Mesenchymal stem cell (in vitro differentiated cells and primary cell): ENCODE data around the gene MGME1.
A peak's percentile ranks its signal among the peaks of the same experiment; 100 is the strongest.

Experiments
- DNase-seq: peaks from one replicate; pipeline ENCODE4 v3.0.0-alpha.2; 2013
- H2AFZ ChIP-seq: one replicate; pipeline ENCODE4 v1.6.1; 2013; ENCODE audit warnings: low read depth, mild to moderate bottlenecking, control low read depth, inconsistent platforms, low read length, moderate library complexity
- H2AK5ac ChIP-seq: 2 replicates; pipeline ENCODE4 v1.6.1; 2013; ENCODE audit warnings: low read length, moderate library complexity, mild to moderate bottlenecking, inconsistent platforms; ENCODE audit not compliant: severe bottlenecking
- H2BK120ac ChIP-seq: one replicate; pipeline ENCODE4 v1.6.1; 2013; ENCODE audit warnings: low read depth, mild to moderate bottlenecking, inconsistent platforms, low read length, moderate library complexity
- H2BK12ac ChIP-seq, 2 experiments: one replicate each; pipeline ENCODE4 v1.6.1; 2013; ENCODE audit warnings: inconsistent platforms in 2 of 2, low read length in 2 of 2, mild to moderate bottlenecking in 2 of 2, moderate library complexity in 2 of 2, control low read depth in 1 of 2
- H2BK15ac ChIP-seq: one replicate; pipeline ENCODE4 v1.6.1; 2013; ENCODE audit warnings: mild to moderate bottlenecking, low read depth, inconsistent platforms; ENCODE audit not compliant: poor library complexity, severe bottlenecking
- H2BK5ac ChIP-seq: 2 replicates; pipeline ENCODE4 v1.6.1; 2013; ENCODE audit warnings: low read depth, mild to moderate bottlenecking, low read length, control low read depth, inconsistent platforms; ENCODE audit not compliant: poor library complexity, severe bottlenecking
- H3K14ac ChIP-seq, 2 experiments: one replicate each; pipeline ENCODE4 v1.6.1; 2013; ENCODE audit warnings: inconsistent platforms in 2 of 2, low read length in 2 of 2, control low read depth in 1 of 2, mild to moderate bottlenecking in 1 of 2, moderate library complexity in 1 of 2
- H3K18ac ChIP-seq, 2 experiments: one replicate each; pipeline ENCODE4 v1.6.1; 2013; ENCODE audit warnings: inconsistent platforms in 2 of 2, low read length in 2 of 2, control low read depth in 1 of 2, low read depth in 1 of 2, mild to moderate bottlenecking in 1 of 2
- H3K23ac ChIP-seq, 2 experiments: one replicate each; pipeline ENCODE4 v1.6.1; 2013; ENCODE audit warnings: inconsistent platforms in 2 of 2, low read length in 2 of 2, mild to moderate bottlenecking in 2 of 2, moderate library complexity in 2 of 2, control low read depth in 1 of 2
- H3K27ac ChIP-seq: 2 replicates; pipeline ENCODE4 v1.5.1; 2013; ENCODE audit warnings: mild to moderate bottlenecking, moderate library complexity, low read length, control low read depth, inconsistent platforms; ENCODE audit not compliant: poor library complexity, severe bottlenecking
- H3K27me3 ChIP-seq, 2 experiments: 2 replicates each; pipeline versions ENCODE4 v1.6.1 to v1.7.0; 2013; ENCODE audit warnings: low read length in 2 of 2, mild to moderate bottlenecking in 2 of 2, moderate library complexity in 2 of 2, control low read depth in 1 of 2, inconsistent platforms in 1 of 2; ENCODE audit not compliant: control insufficient read depth in 1 of 2, insufficient read depth in 1 of 2
- H3K36me3 ChIP-seq, 2 experiments: 2 replicates each; pipeline versions ENCODE4 v1.6.1 to v1.7.0; 2013; ENCODE audit warnings: low read length in 2 of 2, control low read depth in 1 of 2, inconsistent platforms in 1 of 2, low read depth in 1 of 2, mild to moderate bottlenecking in 1 of 2; ENCODE audit not compliant: insufficient read depth in 2 of 2, control insufficient read depth in 1 of 2
- H3K4ac ChIP-seq, 2 experiments: one replicate each; pipeline ENCODE4 v1.6.1; 2013; ENCODE audit warnings: inconsistent platforms in 2 of 2, low read length in 2 of 2, mild to moderate bottlenecking in 2 of 2, moderate library complexity in 2 of 2, control low read depth in 1 of 2, low read depth in 1 of 2
- H3K4me1 ChIP-seq: 2 replicates; pipeline ENCODE4 v1.6.1; 2013; ENCODE audit warnings: low read depth, low read length, control low read depth; ENCODE audit not compliant: control insufficient read depth, insufficient read depth
- H3K4me2 ChIP-seq: 2 replicates; pipeline ENCODE4 v1.6.1; 2013; ENCODE audit warnings: low read length, mild to moderate bottlenecking, inconsistent platforms; ENCODE audit not compliant: poor library complexity, severe bottlenecking
- H3K4me3 ChIP-seq, 2 experiments: 2 replicates each; pipeline versions ENCODE4 v1.5.1 to v1.7.0; 2013; ENCODE audit warnings: low read length in 2 of 2, mild to moderate bottlenecking in 2 of 2, control low read depth in 1 of 2, low read depth in 1 of 2; ENCODE audit not compliant: insufficient read depth in 1 of 2
- H3K79me1 ChIP-seq: replicated peaks from 2 replicates; pipeline ENCODE4 v1.6.1; 2013; ENCODE audit warnings: mild to moderate bottlenecking, control low read depth, low read length, inconsistent platforms; ENCODE audit not compliant: poor library complexity, severe bottlenecking
- H3K9ac ChIP-seq: 2 replicates; pipeline ENCODE4 v1.7.0; 2013; ENCODE audit warnings: mild to moderate bottlenecking, low read length, moderate library complexity
- H3K9me3 ChIP-seq: 2 replicates; pipeline ENCODE4 v1.7.0; 2013; ENCODE audit warnings: mild to moderate bottlenecking, low read length; ENCODE audit not compliant: control insufficient read depth
- H4K8ac ChIP-seq: one replicate; pipeline ENCODE4 v1.6.1; 2013; ENCODE audit warnings: inconsistent platforms, mild to moderate bottlenecking, low read length, moderate library complexity
- H4K91ac ChIP-seq: one replicate; pipeline ENCODE4 v1.6.1; 2013; ENCODE audit warnings: mild to moderate bottlenecking, low read length, inconsistent platforms
- WGBS: methylation state at CpG from one replicate; pipeline ENCODE4 v1.1.7; 2013; ENCODE audit warnings: mixed read lengths; 5-methylcytosine and 5-hydroxymethylcytosine counted together

Gene MGME1

DNA sequence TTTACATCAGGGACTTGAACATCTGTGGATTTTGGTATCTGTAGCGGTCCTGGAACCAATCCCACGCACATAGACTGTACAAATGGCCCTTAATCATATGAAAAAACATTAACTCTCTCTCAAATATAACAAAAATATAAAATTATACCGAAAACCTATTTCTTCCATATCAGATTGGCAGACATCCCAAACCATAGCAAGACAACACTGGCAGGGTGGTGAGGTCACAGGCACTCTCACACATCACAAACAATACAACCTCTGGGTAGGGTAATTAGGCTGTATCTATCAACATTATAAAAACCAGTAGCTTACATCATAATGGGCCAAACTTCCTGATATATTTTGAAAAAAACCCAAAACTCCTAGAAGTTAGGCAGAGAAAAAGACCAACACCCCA, 48.0 kb downstream of the MGME1 start:
- Histone ChIP-seq H3K9ac (no peak overlapping the region), H3K4me2 (no peak overlapping the region), H2AK5ac (no peak overlapping the region), H4K8ac (no peak overlapping the region), H2BK120ac (no peak overlapping the region), H3K18ac (no peak overlapping the region), H3K27ac (no peak overlapping the region), H3K79me1 (no peaks in the 10 kb centered on the region), H3K23ac (no peak overlapping the region), H4K91ac (no peak overlapping the region), H2AFZ (no peak overlapping the region), H2BK15ac (no peak overlapping the region), H3K4me3 (no peak overlapping the region), H2BK5ac (no peak overlapping the region), H3K36me3 (no peaks in the 10 kb centered on the region), H3K14ac (no peak overlapping the region), H3K9me3 (no peaks in the 10 kb centered on the region), H3K4me1 (no peaks in the 10 kb centered on the region), H3K4ac (no peak overlapping the region), H2BK12ac (no peak overlapping the region), H3K27me3 (peaks cover 18 to 36% of the 10 kb centered on the region in 2 experiments)
- DNase-seq: no peak
- 96% methylated on average over 3 of the region's 3 CpGs for WGBS

DNA sequence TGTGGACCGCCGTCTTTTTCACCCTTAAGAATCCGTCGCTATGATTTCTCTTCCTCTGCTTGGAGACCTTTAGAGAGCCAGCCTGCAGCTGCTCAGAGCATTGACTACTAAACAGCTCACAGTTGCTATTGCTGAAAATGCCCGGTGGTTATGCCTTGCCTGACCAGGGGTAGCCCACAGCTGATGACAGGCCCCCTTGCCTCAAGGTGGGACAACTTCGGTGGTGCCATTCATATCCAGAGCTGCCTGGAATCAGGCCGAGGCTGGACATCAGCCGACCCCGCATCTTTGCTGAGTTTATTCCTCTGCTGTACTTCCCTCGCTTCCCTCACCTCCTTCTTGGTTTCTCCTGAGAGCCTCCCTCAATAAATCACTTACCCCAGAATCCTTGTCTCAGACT, 49.3 kb downstream of the MGME1 start:
- DNase-seq: no peak
- Histone ChIP-seq H2BK5ac (no peak overlapping the region), H3K4me2 (no peak overlapping the region), H2AFZ (no peak overlapping the region), H3K9ac (no peak overlapping the region), H3K23ac (no peak overlapping the region), H2BK15ac (no peak overlapping the region), H2AK5ac (no peak overlapping the region), H3K79me1 (no peaks in the 10 kb centered on the region), H2BK120ac (no peak overlapping the region), H3K4me1 (no peaks in the 10 kb centered on the region), H3K4me3 (no peak overlapping the region), H4K8ac (no peak overlapping the region), H3K9me3 (no peaks in the 10 kb centered on the region), H3K4ac (no peak overlapping the region), H3K14ac (no peak overlapping the region), H3K27ac (no peak overlapping the region), H3K27me3 (peaks cover 18 to 37% of the 10 kb centered on the region in 2 experiments), H4K91ac (no peak overlapping the region), H3K36me3 (no peaks in the 10 kb centered on the region), H2BK12ac (no peak overlapping the region), H3K18ac (no peak overlapping the region)
- 76% methylated on average over 10 of the region's 10 CpGs for WGBS

DNA sequence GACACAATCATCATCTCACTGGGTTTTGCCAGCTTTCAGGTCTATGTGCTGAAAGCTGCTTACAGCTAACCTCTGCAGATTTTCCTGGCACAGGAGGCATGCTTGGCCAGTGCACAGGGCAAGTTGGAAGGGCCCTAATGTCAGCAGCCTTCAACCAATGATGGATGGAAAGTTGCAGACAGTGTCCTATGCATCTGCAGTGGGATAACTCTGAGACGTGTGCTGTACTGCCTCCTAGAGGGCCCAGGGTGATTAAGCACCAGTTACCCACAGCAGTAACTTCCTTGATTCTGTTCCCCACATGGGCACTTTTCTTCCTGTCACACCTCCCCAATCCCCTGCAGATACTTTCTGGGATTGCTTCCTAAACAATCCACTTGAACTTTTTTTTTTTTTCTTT, 50.2 kb downstream of the MGME1 start:
- Histone ChIP-seq H3K27me3 (peaks cover 18 to 37% of the 10 kb centered on the region in 2 experiments), H3K4me3 (no peak overlapping the region), H3K23ac (no peak overlapping the region), H3K4me2 (no peak overlapping the region), H3K36me3 (no peaks in the 10 kb centered on the region), H2BK5ac (no peak overlapping the region), H3K27ac (no peak overlapping the region), H3K4ac (no peak overlapping the region), H3K9ac (no peak overlapping the region), H3K9me3 (no peaks in the 10 kb centered on the region), H3K14ac (no peak overlapping the region), H2AK5ac (no peak overlapping the region), H3K79me1 (no peaks in the 10 kb centered on the region), H4K8ac (no peak overlapping the region), H2BK15ac (no peak overlapping the region), H2AFZ (no peak overlapping the region), H2BK120ac (no peak overlapping the region), H3K4me1 (no peaks in the 10 kb centered on the region), H2BK12ac (no peak overlapping the region), H3K18ac (no peak overlapping the region), H4K91ac (no peak overlapping the region)
- WGBS: 26% methylated on average over 1 of the region's 1 CpG
- DNase-seq: peak; percentile 11

DNA sequence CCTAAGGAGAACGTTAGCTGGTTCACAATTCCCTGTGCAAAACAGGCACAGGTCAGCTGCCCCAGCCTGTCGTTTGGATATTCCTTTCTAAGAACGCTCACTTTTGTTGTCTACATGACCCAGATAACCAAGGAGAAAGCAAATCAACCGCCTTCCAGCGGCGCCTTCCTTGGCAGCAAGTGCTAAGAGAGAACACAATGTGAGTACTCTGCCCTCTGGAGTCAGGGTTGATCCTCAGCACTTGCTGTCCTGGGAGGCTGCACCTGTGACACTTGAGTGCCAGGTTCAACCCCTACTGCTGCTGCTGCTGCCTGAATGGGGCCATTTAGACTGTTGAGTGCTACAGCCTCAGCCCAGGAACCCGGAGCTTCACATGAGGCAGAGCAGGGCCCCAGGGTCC, 52.1 kb downstream of the MGME1 start:
- no peaks in the 10 kb centered on the region for H3K79me1 ChIP-seq
- no peak overlapping the region for H2BK15ac ChIP-seq
- H3K4me1 ChIP-seq: no peaks in the 10 kb centered on the region
- H3K27ac ChIP-seq: no peak overlapping the region
- no peak overlapping the region for H2AK5ac ChIP-seq
- WGBS: 91% methylated on average over 7 of the region's 7 CpGs
- H2BK12ac ChIP-seq: no peak overlapping the region
- no peak overlapping the region for H3K4me3 ChIP-seq
- DNase-seq: no peak
- no peak overlapping the region for H2BK120ac ChIP-seq
- no peak overlapping the region for H3K14ac ChIP-seq
- H3K23ac ChIP-seq: no peak overlapping the region
- peaks cover 18 to 54% of the 10 kb centered on the region in 2 experiments for H3K27me3 ChIP-seq
- no peak overlapping the region for H3K18ac ChIP-seq
- no peak overlapping the region for H3K4ac ChIP-seq
- no peak overlapping the region for H2BK5ac ChIP-seq
- no peak overlapping the region for H3K4me2 ChIP-seq
- H2AFZ ChIP-seq: no peak overlapping the region
- H4K91ac ChIP-seq: no peak overlapping the region
- no peaks in the 10 kb centered on the region for H3K9me3 ChIP-seq
- no peak overlapping the region for H3K9ac ChIP-seq
- H4K8ac ChIP-seq: no peak overlapping the region
- H3K36me3 ChIP-seq: no peaks in the 10 kb centered on the region
